ENCODE measurements around the gene HTT. TPM values are rescaled to one million over a fixed set of nuclear protein-coding genes. Genes with fewer than 3 reads are reported as not detected.

HTT gene
- total RNA-seq, 1 donor from 2014 or later = 23.9 TPM

- ATAC-seq (ENCODE audit: poor library complexity) = no peak
- DNase-seq = peak; percentile 30
- intact Hi-C loops (cut with DNase I) = no loop called here
Observed at GRCh38 chr4:3257556-3258482, 183.3 kb downstream of the HTT start.

- peak; percentile 31 for DNase-seq
- ATAC-seq (ENCODE audit: poor library complexity) = no peak
- intact Hi-C loops (cut with DNase I) = no loop called here
Observed at GRCh38 chr4:3261411-3262207, 187.1 kb downstream of the HTT start.

- peak; percentile 19 for DNase-seq
- intact Hi-C loops (cut with DNase I) = no loop called here
- no peak for ATAC-seq (ENCODE audit: poor library complexity)
Observed at GRCh38 chr4:3262208-3263052, 187.9 kb downstream of the HTT start.

- peak; percentile 16 for DNase-seq
- intact Hi-C loops (cut with DNase I) = no loop called here
- no peak for ATAC-seq (ENCODE audit: poor library complexity)
Observed at GRCh38 chr4:3263053-3263875, 188.8 kb downstream of the HTT start.

GRCh38 chr4:3263876-3264193 lies 189.4 kb downstream of the HTT start:
- ATAC-seq (ENCODE audit: poor library complexity) (no peak), DNase-seq (peak; percentile 2)
- intact Hi-C loops (cut with DNase I) = no loop called here

- intact Hi-C loops (cut with DNase I) = no loop called here
- DNase-seq (peak; percentile 21), ATAC-seq (ENCODE audit: poor library complexity) (no peak)
Observed at GRCh38 chr4:3266076-3266475, 191.6 kb downstream of the HTT start.

GRCh38 chr4:3267576-3268394 lies 193.3 kb downstream of the HTT start:
- peak; percentile 21 for DNase-seq
- no peak for ATAC-seq (ENCODE audit: poor library complexity)
- intact Hi-C loops (cut with DNase I) = no loop called here

- intact Hi-C loops (cut with DNase I) = no loop called here
- peak; percentile 15 for ATAC-seq (ENCODE audit: poor library complexity)
- peak; percentile 24 for DNase-seq
Observed at GRCh38 chr4:3268395-3269104, 194.1 kb downstream of the HTT start.

- intact Hi-C loops (cut with DNase I) = no loop called here
- peak; percentile 41 for DNase-seq
- ATAC-seq (ENCODE audit: poor library complexity) = peak; percentile 32
Observed at GRCh38 chr4:3269105-3269927, 194.8 kb downstream of the HTT start.

GRCh38 chr4:3269991-3270611 lies 195.6 kb downstream of the HTT start:
- ATAC-seq (ENCODE audit: poor library complexity) = peak; percentile 97
- DNase-seq = peak; percentile 76
- intact Hi-C loops (cut with DNase I) = no loop called here

- DNase-seq (peak; percentile 9), ATAC-seq (ENCODE audit: poor library complexity) (no peak)
- intact Hi-C loops (cut with DNase I) = no loop called here
Observed at GRCh38 chr4:3271131-3271530, 196.7 kb downstream of the HTT start.

- ATAC-seq (ENCODE audit: poor library complexity) (no peak), DNase-seq (peak; percentile 29)
- intact Hi-C loops (cut with DNase I) = no loop called here
Observed at GRCh38 chr4:3276986-3277385, 202.5 kb downstream of the HTT start.

- intact Hi-C loops (cut with DNase I) = no loop called here
- DNase-seq (peak; percentile 10), ATAC-seq (ENCODE audit: poor library complexity) (no peak)
Observed at GRCh38 chr4:3280466-3280865, 206.0 kb downstream of the HTT start.

- DNase-seq = no peak
- ATAC-seq (ENCODE audit: poor library complexity) = no peak
- intact Hi-C loops (cut with DNase I) = no loop called here
Observed at GRCh38 chr4:3283483-3283882, 209.0 kb downstream of the HTT start.

GRCh38 chr4:3283916-3284315 lies 209.4 kb downstream of the HTT start:
- ATAC-seq (ENCODE audit: poor library complexity) (no peak), DNase-seq (no peak)
- intact Hi-C loops (cut with DNase I) = no loop called here

All from Right ventricle myocardium superior (tissue), 1 donor.